Measurements from ENCODE around the gene POU2F1. TPM values are rescaled to one million over a fixed set of nuclear protein-coding genes. Genes with fewer than 3 reads are reported as not detected.

POU2F1 gene
- total RNA-seq, 2 experiments from 2014 or later: 18.7 to 52.3 TPM

DNA sequence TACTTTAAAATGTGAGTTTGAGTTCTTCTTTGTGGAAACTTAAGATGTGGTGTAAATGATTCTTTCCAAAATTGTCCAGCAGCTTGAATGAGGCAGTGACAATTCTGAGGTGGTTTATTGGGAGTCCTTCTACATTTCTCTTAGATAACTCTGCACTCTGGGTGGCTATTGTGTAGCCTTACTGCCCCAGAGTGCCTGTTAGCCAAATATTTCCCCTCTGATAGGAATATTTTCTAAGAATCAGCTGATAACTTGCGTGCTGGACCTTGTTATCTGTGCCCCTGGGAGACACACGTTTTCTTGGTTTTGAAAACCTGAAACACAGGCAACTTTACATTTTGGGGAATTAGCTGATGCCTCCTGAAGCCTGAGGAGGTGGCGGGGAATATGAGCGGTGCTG lies 206.0 kb downstream of the POU2F1 start:
- BruUV-seq (replicated peaks): no TSS peak
- intact Hi-C loops (cut with micrococcal nuclease; ENCODE audit: unreplicated experiment): no loop called here
- Histone ChIP-seq H3K4me3 (ENCODE audit: low read depth, low read length, poor library complexity, severe bottlenecking) (no peak overlapping the region), H3K36me3 (ENCODE audit: insufficient read depth, low read length) (peaks cover 7% of the 10 kb centered on the region; the same call in 1 of the 2 replicates), H3K9me3 (ENCODE audit: low read length) (no peaks in the 10 kb centered on the region), H3K4me2 (ENCODE audit: low read length) (no peak overlapping the region), H4K20me1 (ENCODE audit: insufficient read depth, low read length) (no peaks in the 10 kb centered on the region), H3K79me2 (ENCODE audit: insufficient read depth, low read depth, low read length) (no peaks in the 10 kb centered on the region), H3K9me2 (ENCODE audit: insufficient read depth, low read length) (no peaks in the 10 kb centered on the region), H3K4me1 (ENCODE audit: insufficient read depth, low read length, poor library complexity, severe bottlenecking) (peaks cover 31% of the 10 kb centered on the region), H3K27ac (ENCODE audit: low read depth, low read length, poor library complexity, severe bottlenecking) (no peak overlapping the region), H2AFZ (ENCODE audit: low read length) (no peak overlapping the region)
- POLR2A ChIA-PET: interaction anchor here (1.0 kb wide), 1 partner anchor 164 kb away, joined by 3 read pairs; no protein-coding TSS in a partner anchor
- DNase-seq (ENCODE audit: low spot score): no peak
- TF ChIP-seq, protein P1, sequence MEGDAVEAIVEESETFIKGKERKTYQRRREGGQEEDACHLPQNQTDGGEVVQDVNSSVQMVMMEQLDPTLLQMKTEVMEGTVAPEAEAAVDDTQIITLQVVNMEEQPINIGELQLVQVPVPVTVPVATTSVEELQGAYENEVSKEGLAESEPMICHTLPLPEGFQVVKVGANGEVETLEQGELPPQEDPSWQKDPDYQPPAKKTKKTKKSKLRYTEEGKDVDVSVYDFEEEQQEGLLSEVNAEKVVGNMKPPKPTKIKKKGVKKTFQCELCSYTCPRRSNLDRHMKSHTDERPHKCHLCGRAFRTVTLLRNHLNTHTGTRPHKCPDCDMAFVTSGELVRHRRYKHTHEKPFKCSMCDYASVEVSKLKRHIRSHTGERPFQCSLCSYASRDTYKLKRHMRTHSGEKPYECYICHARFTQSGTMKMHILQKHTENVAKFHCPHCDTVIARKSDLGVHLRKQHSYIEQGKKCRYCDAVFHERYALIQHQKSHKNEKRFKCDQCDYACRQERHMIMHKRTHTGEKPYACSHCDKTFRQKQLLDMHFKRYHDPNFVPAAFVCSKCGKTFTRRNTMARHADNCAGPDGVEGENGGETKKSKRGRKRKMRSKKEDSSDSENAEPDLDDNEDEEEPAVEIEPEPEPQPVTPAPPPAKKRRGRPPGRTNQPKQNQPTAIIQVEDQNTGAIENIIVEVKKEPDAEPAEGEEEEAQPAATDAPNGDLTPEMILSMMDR (conservative IDR thresholded peaks at IDR 0.05; ENCODE audit: low read length): no peak
- no peak for TF ChIP-seq EZH2phosphoT487 (IDR thresholded peaks at IDR 0.05; ENCODE audit: borderline replicate concordance, low read depth, low read length)
- CTCF ChIA-PET (ENCODE audit: unreplicated experiment): no interaction called here

DNA sequence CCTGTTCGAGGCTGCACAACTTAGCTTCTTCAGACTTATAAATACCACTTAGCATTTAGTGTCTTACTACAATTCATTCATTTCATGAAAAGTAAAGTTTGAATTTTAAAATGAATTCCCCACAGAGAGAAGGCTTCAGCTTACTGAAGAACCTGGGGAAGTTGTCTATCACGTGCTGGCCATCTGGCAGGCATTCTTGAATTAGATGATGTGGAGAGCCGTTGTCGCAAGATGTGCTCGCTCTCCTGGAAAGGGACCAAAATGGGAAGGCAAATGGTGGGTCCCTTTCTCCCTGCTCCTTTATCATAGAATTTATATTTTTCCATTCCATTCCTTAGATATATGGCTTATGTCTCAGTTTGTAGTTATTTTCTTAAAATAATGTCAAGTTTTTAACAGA lies 207.2 kb downstream of the POU2F1 start:
- Histone ChIP-seq H3K9me3 (ENCODE audit: low read length) (no peaks in the 10 kb centered on the region), H3K4me3 (ENCODE audit: low read depth, low read length, poor library complexity, severe bottlenecking) (no peak overlapping the region), H3K79me2 (ENCODE audit: insufficient read depth, low read depth, low read length) (no peaks in the 10 kb centered on the region), H3K4me2 (ENCODE audit: low read length) (no peak overlapping the region), H3K36me3 (ENCODE audit: insufficient read depth, low read length) (no peaks in the 10 kb centered on the region), H3K9me2 (ENCODE audit: insufficient read depth, low read length) (no peaks in the 10 kb centered on the region), H4K20me1 (ENCODE audit: insufficient read depth, low read length) (no peaks in the 10 kb centered on the region), H3K27ac (ENCODE audit: low read depth, low read length, poor library complexity, severe bottlenecking) (no peak overlapping the region), H3K4me1 (ENCODE audit: insufficient read depth, low read length, poor library complexity, severe bottlenecking) (peaks cover 41% of the 10 kb centered on the region), H2AFZ (ENCODE audit: low read length) (no peak overlapping the region)
- POLR2A ChIA-PET: interaction anchor here (0.6 kb wide), 1 partner anchor 201 kb away, joined by 3 read pairs; no protein-coding TSS in a partner anchor
- TF ChIP-seq, protein P1 (conservative IDR thresholded peaks at IDR 0.05; ENCODE audit: low read length): no peak
- TF ChIP-seq EZH2phosphoT487 (IDR thresholded peaks at IDR 0.05; ENCODE audit: borderline replicate concordance, low read depth, low read length): no peak
- no peak for DNase-seq (ENCODE audit: low spot score)
- intact Hi-C loops (cut with micrococcal nuclease; ENCODE audit: unreplicated experiment): no loop called here
- no TSS peak for BruUV-seq (replicated peaks)
- CTCF ChIA-PET (ENCODE audit: unreplicated experiment): no interaction called here

DNA sequence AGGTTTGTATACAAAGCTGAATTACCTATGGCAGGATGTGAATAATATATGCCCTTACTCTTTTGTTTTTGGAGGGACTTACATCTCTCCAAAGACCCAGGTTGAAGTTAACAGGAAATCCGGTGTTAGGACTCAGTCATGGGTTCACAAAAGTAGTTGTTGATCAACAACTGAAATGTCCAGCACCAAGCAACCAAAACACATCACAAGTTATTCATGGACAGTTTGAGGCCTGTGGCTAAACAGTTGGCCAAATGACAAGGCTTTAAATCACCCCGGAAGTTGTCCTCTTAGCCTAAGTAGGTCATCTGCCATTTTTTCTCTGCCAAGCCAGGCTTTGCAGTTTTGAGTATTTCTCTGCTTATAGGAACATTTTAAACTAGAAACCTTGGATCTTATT lies 207.7 kb downstream of the POU2F1 start:
- Histone ChIP-seq H3K9me2 (ENCODE audit: insufficient read depth, low read length) (no peaks in the 10 kb centered on the region), H3K79me2 (ENCODE audit: insufficient read depth, low read depth, low read length) (no peaks in the 10 kb centered on the region), H3K4me3 (ENCODE audit: low read depth, low read length, poor library complexity, severe bottlenecking) (no peak overlapping the region), H4K20me1 (ENCODE audit: insufficient read depth, low read length) (no peaks in the 10 kb centered on the region), H3K27ac (ENCODE audit: low read depth, low read length, poor library complexity, severe bottlenecking) (no peak overlapping the region), H3K9me3 (ENCODE audit: low read length) (no peaks in the 10 kb centered on the region), H3K4me2 (ENCODE audit: low read length) (peak overlapping the region; percentile 10; the same call in 1 of the 2 replicates), H3K36me3 (ENCODE audit: insufficient read depth, low read length) (no peaks in the 10 kb centered on the region), H3K4me1 (ENCODE audit: insufficient read depth, low read length, poor library complexity, severe bottlenecking) (peaks cover 41% of the 10 kb centered on the region), H2AFZ (ENCODE audit: low read length) (no peak overlapping the region)
- DNase-seq (ENCODE audit: low spot score): no peak
- intact Hi-C loops (cut with micrococcal nuclease; ENCODE audit: unreplicated experiment): no loop called here
- TF ChIP-seq, protein P1 (conservative IDR thresholded peaks at IDR 0.05; ENCODE audit: low read length): no peak
- TF ChIP-seq EZH2phosphoT487 (IDR thresholded peaks at IDR 0.05; ENCODE audit: borderline replicate concordance, low read depth, low read length): no peak
- POLR2A ChIA-PET: no interaction called here
- CTCF ChIA-PET (ENCODE audit: unreplicated experiment): no interaction called here
- no TSS peak for BruUV-seq (replicated peaks)
